ENCODE results near the gene PEBP1. TPM values are rescaled to one million over a fixed set of nuclear protein-coding genes. Genes with fewer than 3 reads are reported as not detected.
A peak's percentile ranks its signal among the peaks of the same experiment; 100 is the strongest.

The PEBP1 gene
- total RNA-seq, 1 experiment from 2014 or later = 368 TPM

GRCh38 chr12:118164798-118165486, 29.0 kb downstream of the PEBP1 start:
- no TSS peak for BruUV-seq (replicated peaks)
- no peaks in the 10 kb centered on the region for H3F3A ChIP-seq (ENCODE audit: low read length, unreplicated experiment)
- peaks cover 2% of the 10 kb centered on the region; the same call in 1 of the 2 replicates for H3K36me3 ChIP-seq (ENCODE audit: low read depth, low read length)
- H3K4me1 ChIP-seq (ENCODE audit: insufficient read depth, low read length) = no peaks in the 10 kb centered on the region
- H3K27me3 ChIP-seq (ENCODE audit: low read length) = no peaks in the 10 kb centered on the region
- peak; percentile 78 for ATAC-seq
- no peaks in the 10 kb centered on the region for H3K79me2 ChIP-seq (ENCODE audit: low read length)
- POLR2A ChIA-PET (ENCODE audit: unreplicated experiment) = no interaction called here
- no peaks in the 10 kb centered on the region for H4K20me1 ChIP-seq (ENCODE audit: low read length)
- H3K4me2 ChIP-seq (ENCODE audit: low read length) = no peak overlapping the region
- no peak overlapping the region for H3K27ac ChIP-seq (ENCODE audit: low read length)
- H3K9me3 ChIP-seq (ENCODE audit: low read length) = no peaks in the 10 kb centered on the region
- CTCF ChIA-PET = interaction anchor here (0.5 to 0.7 kb wide), 5 partner anchors 19 to 610 kb away, joined by 3 to 4 read pairs (median 3); partner anchors contain the start of gene PEBP1
- no peaks in the 10 kb centered on the region for H3K9me2 ChIP-seq (replicated peaks; ENCODE audit: low read length)
- H3K9ac ChIP-seq (ENCODE audit: low read length) = no peak overlapping the region
- TF ChIP-seq EZH2 (IDR thresholded peaks at IDR 0.05; ENCODE audit: low read length, unreplicated experiment) = no peak
- peak; percentile 89 for TF ChIP-seq CTCF (conservative IDR thresholded peaks at IDR 0.05; ENCODE audit: low read depth, low read length)
- no peak for TF ChIP-seq EZH2phosphoT487 (IDR thresholded peaks at IDR 0.05; ENCODE audit: borderline replicate concordance, low read length)
- H3K4me3 ChIP-seq (ENCODE audit: low read length) = no peak overlapping the region
- H2AFZ ChIP-seq (ENCODE audit: low read length) = 0 out of 2 replicates have a peak overlapping the region, but pooled peaks have one; percentile 16
- DNase-seq = peak; percentile 65
- intact Hi-C loops (cut with micrococcal nuclease) = loop anchor here (1.0 to 2.0 kb wide), 3 partner anchors 18 to 210 kb away; no protein-coding TSS in a partner anchor

GRCh38 chr12:118166946-118167345, 31.0 kb downstream of the PEBP1 start:
- H4K20me1 ChIP-seq (ENCODE audit: low read length) = no peaks in the 10 kb centered on the region
- H3K4me2 ChIP-seq (ENCODE audit: low read length) = no peak overlapping the region
- no peaks in the 10 kb centered on the region for H3F3A ChIP-seq (ENCODE audit: low read length, unreplicated experiment)
- H3K9ac ChIP-seq (ENCODE audit: low read length) = no peak overlapping the region
- ChIA-PET CTCF (no interaction called here), POLR2A (ENCODE audit: unreplicated experiment) (no interaction called here)
- TF ChIP-seq EZH2phosphoT487 (IDR thresholded peaks at IDR 0.05; ENCODE audit: borderline replicate concordance, low read length) (no peak), EZH2 (IDR thresholded peaks at IDR 0.05; ENCODE audit: low read length, unreplicated experiment) (no peak), CTCF (conservative IDR thresholded peaks at IDR 0.05; ENCODE audit: low read depth, low read length) (no peak)
- H3K9me2 ChIP-seq (replicated peaks; ENCODE audit: low read length) = no peaks in the 10 kb centered on the region
- H3K4me1 ChIP-seq (ENCODE audit: insufficient read depth, low read length) = no peaks in the 10 kb centered on the region
- no peak overlapping the region for H3K4me3 ChIP-seq (ENCODE audit: low read length)
- intact Hi-C loops (cut with micrococcal nuclease) = no loop called here
- no TSS peak for BruUV-seq (replicated peaks)
- H3K27me3 ChIP-seq (ENCODE audit: low read length) = no peaks in the 10 kb centered on the region
- H3K27ac ChIP-seq (ENCODE audit: low read length) = no peak overlapping the region
- no peaks in the 10 kb centered on the region for H3K9me3 ChIP-seq (ENCODE audit: low read length)
- ATAC-seq (no peak), DNase-seq (no peak)
- peaks cover 3% of the 10 kb centered on the region; the same call in 1 of the 2 replicates for H3K36me3 ChIP-seq (ENCODE audit: low read depth, low read length)
- H3K79me2 ChIP-seq (ENCODE audit: low read length) = no peaks in the 10 kb centered on the region
- H2AFZ ChIP-seq (ENCODE audit: low read length) = no peak overlapping the region

GRCh38 chr12:118175823-118176447, 40.0 kb downstream of the PEBP1 start:
- Histone ChIP-seq H3K9me2 (replicated peaks; ENCODE audit: low read length) (no peaks in the 10 kb centered on the region), H3F3A (ENCODE audit: low read length, unreplicated experiment) (no peaks in the 10 kb centered on the region), H4K20me1 (ENCODE audit: low read length) (no peaks in the 10 kb centered on the region), H2AFZ (ENCODE audit: low read length) (no peak overlapping the region), H3K4me3 (ENCODE audit: low read length) (no peak overlapping the region), H3K9me3 (ENCODE audit: low read length) (no peaks in the 10 kb centered on the region), H3K4me1 (ENCODE audit: insufficient read depth, low read length) (no peaks in the 10 kb centered on the region), H3K9ac (ENCODE audit: low read length) (no peak overlapping the region), H3K4me2 (ENCODE audit: low read length) (no peak overlapping the region), H3K27ac (ENCODE audit: low read length) (no peak overlapping the region), H3K27me3 (ENCODE audit: low read length) (no peaks in the 10 kb centered on the region), H3K79me2 (ENCODE audit: low read length) (no peaks in the 10 kb centered on the region), H3K36me3 (ENCODE audit: low read depth, low read length) (peaks cover 12% of the 10 kb centered on the region)
- ChIA-PET POLR2A (ENCODE audit: unreplicated experiment) (no interaction called here), CTCF (no interaction called here)
- no peak for ATAC-seq
- no peak for DNase-seq
- no TSS peak for BruUV-seq (replicated peaks)
- TF ChIP-seq EZH2phosphoT487 (IDR thresholded peaks at IDR 0.05; ENCODE audit: borderline replicate concordance, low read length) (no peak), EZH2 (IDR thresholded peaks at IDR 0.05; ENCODE audit: low read length, unreplicated experiment) (no peak), CTCF (conservative IDR thresholded peaks at IDR 0.05; ENCODE audit: low read depth, low read length) (no peak)
- intact Hi-C loops (cut with micrococcal nuclease) = no loop called here

Data from PC-3 (cell line).